ENCODE measurements around the gene ANOS1. TPM values are rescaled to one million over a fixed set of nuclear protein-coding genes. Genes with fewer than 3 reads are reported as not detected.

The ANOS1 gene
- total RNA-seq, 1 donor, result 7.5 TPM

GRCh38 chrX:8688776-8689175 lies 43.2 kb downstream of the ANOS1 start:
- no peak overlapping the region for H3K4me3 ChIP-seq (ENCODE audit: low read depth, low read length)
- no peak for DNase-seq (ENCODE audit: low read depth)
- TF ChIP-seq CTCF (IDR thresholded peaks at IDR 0.05; ENCODE audit: insufficient read depth, low read length), result no peak

DNA sequence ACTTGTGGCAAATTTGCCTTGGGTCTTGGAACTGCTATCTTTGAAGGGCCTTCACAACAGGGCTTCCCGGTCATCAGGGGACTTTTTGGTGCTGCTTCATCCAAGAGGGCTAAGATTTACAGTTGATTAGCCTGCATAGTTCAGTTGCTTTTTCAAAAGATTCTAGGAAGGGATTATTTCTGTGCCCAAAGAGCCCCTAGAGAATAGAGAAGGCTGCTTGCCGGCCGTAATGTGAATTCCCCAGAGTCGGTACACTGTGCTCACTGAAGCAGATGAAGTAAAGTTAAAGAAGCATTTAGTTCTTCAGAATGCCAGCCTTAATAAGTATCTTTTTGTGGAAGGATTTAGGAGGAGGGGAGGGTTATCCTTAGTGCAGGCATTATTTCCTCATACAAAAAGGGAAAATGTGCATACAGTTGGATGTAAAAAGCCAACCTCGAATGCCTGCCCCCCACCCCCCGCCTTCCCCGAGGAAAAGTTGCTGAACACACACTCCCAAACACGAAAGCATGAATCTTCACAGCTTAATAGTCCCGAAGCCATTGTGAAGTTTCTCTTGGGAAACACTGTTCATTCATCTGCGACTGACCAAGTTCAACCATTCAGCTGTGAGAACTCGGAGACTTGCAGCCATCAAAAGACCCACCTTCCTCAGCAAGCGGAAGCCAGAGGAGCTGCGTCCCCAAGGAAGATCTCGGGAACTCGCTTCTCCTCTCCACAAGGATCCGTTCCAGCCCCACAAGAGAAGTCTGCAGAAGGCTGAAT lies 47.6 kb downstream of the ANOS1 start:
- H3K4me3 ChIP-seq (ENCODE audit: low read depth, low read length), result no peak overlapping the region
- no peak for TF ChIP-seq CTCF (IDR thresholded peaks at IDR 0.05; ENCODE audit: insufficient read depth, low read length)
- DNase-seq (ENCODE audit: low read depth), result no peak

- H3K4me3 ChIP-seq (ENCODE audit: low read depth, low read length), result no peak overlapping the region
- TF ChIP-seq CTCF (IDR thresholded peaks at IDR 0.05; ENCODE audit: insufficient read depth, low read length), result no peak
- no peak for DNase-seq (ENCODE audit: low read depth)
Measured at GRCh38 chrX:8683687-8684086, 48.2 kb downstream of the ANOS1 start.

- H3K4me3 ChIP-seq (ENCODE audit: low read depth, low read length), result no peak overlapping the region
- no peak for DNase-seq (ENCODE audit: low read depth)
- no peak for TF ChIP-seq CTCF (IDR thresholded peaks at IDR 0.05; ENCODE audit: insufficient read depth, low read length)
Measured at GRCh38 chrX:8679550-8679949, 52.4 kb downstream of the ANOS1 start.

DNA sequence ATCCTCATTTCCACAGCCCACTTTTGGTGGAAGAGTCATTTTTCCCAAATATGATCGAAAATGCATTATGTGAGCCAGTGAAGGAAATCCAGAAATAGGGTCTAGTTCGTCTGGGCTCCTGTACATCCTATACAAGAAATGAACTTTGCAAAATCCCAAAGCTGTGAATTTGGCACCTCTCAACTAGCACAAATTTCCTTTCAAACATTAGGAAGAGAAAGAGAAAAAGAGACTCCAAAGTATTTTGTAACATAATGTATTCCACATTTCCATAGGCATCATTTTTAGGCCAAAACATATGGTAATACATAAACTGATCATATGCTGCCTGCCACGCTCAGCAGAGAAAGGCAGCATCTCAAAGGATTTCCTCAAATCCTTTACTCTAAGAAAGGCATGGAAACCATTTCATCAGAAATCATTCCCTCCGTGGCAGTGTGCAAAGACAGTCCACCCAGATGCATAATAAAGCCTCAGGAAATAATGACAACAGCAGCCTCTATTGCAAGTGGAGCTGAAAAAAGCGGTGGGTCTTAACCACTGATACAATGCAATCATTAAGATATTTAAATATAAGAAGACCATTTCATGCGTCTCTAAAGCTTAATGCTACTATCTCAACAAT lies 56.8 kb downstream of the ANOS1 start:
- no peak for TF ChIP-seq CTCF (IDR thresholded peaks at IDR 0.05; ENCODE audit: insufficient read depth, low read length)
- DNase-seq (ENCODE audit: low read depth), result no peak
- H3K4me3 ChIP-seq (ENCODE audit: low read depth, low read length), result no peak overlapping the region

DNA sequence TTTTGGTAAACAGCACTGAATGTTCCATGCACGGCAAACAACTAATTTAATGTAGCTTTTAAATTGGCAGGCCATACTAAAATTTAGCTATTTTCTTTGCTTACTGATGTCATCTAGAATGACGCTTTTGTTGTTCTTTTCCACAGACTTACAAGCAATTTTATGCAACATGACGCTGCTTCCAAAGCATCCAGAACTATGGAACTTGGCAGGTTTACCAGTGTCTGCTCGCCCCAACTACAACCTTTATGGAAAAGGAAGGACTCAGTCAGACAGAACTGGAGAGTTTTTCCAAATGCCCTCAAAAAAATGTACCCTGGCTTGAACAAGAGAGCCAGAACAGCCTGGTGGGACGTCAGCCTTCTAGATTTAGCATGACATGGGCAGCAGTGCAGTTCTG lies 58.7 kb downstream of the ANOS1 start:
- no peak for DNase-seq (ENCODE audit: low read depth)
- no peak overlapping the region for H3K4me3 ChIP-seq (ENCODE audit: low read depth, low read length)

More for the DNA sequence above, 58.7 kb downstream of the ANOS1 start:
- TF ChIP-seq CTCF (IDR thresholded peaks at IDR 0.05; ENCODE audit: insufficient read depth, low read length), result no peak
